Activated naive CD4-positive, alpha-beta T cell (primary cell): ENCODE results near the gene CEP152.

Source experiments
- DNase-seq, 4 experiments: peaks; one replicate each; lab custom pipeline; 2025; lab: John Stamatoyannopoulos, UW

The CEP152 gene

DNA sequence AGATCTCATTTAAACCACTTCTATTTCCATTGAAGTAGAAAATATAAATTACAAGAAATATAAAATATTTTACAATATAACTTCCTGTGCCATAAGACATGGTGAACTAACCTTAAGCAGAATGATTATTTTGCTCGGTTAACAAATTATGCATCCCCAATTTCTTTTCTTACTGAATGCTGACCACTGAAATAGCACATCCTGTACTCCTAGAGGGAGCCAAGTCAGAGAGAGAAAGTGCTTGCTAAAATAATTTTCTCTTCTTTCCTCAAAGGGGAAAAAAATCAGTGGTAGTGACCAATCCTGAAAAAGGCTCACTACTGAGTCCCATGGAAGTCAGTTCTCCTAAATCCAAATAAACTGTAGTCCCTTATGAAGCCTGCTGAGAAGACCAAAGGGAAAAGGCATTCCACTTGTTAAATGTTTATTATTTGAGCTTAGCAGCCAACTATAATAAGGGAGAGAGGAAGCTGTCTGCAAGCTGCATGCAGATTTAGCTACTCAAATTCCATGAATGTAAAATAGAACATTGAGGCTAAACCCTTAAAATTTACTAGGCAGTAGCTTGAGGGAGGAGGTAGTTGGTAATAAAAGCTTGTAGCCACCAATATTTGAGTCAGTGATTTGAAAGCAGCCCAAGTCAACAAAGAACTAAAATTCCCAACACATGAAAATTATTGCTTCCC, 33.1 kb downstream of the CEP152 start:
- DNase-seq = no peak

DNA sequence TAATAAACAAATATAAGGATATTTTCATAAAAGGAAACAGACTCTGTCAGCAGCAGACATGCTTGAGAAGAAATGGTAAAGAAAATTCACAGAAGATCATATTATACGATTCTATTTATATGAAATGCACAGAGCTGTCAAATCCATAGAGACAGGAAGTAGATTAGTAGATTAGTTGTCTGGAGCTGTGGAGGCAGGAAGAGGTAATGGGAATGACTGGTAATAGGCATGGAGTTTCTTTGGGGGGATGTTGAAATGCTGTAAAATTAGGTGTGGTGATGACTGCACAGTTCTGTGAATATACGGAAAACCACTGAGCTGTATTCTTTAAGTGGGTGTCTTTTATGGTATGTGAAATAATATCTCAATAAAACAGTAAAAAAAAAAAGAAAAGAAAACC, 35.3 kb downstream of the CEP152 start:
- no peak for DNase-seq

DNA sequence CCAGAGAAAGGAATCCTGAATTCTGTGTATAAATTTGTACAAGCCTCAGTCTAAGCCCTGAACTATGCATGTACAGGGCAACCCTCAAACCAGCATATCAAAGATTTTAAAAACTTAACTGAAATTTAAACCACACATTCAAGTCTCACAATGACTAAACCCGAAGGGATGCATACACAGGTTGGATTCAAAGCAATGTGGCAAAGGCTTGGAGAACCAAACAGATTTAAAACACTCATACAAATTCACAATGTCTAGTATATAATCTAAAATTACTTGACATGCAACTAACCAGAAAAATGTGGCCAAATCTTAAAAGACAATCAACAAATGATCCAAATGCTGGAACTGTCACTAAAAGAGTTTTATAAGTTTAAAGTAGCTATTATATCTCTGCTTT, 36.4 kb downstream of the CEP152 start:
- DNase-seq = no peak

DNA sequence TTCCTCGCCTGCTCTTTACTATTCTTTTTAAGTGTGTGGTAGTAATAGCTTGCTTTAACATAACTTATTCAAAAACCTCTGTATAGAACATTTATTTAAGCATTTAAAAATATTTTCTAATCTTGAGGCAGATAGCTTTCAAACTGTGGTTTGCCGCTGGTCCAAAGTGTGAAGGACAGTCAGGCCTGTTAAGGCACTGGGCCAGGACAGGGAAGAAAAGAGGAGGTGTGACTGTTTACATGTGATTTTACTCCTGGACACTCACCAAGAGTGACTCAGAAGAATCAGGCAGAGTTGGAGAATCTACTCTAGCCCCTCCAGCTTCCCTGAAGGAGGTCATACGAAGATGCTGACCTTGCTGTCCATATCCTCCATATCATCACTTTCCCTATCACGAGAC, 44.7 kb downstream of the CEP152 start:
- DNase-seq = no peak

DNA sequence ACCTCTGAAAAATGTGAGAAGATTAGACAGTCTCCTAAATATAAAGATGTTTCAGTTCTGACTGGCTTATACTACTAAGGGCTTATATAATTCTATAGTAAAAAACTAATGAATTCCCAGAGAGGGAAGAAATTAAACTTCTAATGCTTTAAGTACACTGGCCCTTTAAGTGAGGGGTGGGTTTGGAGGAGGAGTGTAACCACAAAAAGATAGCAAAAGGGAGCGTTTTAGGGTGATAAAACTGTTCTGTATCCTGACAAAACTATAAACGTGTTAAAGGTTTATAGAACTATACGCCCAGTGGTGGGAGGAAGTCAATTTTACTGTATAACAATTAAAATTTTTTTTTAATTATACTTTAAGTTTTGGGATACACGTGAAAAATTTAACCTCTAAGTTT, 45.8 kb downstream of the CEP152 start:
- no peak for DNase-seq

DNA sequence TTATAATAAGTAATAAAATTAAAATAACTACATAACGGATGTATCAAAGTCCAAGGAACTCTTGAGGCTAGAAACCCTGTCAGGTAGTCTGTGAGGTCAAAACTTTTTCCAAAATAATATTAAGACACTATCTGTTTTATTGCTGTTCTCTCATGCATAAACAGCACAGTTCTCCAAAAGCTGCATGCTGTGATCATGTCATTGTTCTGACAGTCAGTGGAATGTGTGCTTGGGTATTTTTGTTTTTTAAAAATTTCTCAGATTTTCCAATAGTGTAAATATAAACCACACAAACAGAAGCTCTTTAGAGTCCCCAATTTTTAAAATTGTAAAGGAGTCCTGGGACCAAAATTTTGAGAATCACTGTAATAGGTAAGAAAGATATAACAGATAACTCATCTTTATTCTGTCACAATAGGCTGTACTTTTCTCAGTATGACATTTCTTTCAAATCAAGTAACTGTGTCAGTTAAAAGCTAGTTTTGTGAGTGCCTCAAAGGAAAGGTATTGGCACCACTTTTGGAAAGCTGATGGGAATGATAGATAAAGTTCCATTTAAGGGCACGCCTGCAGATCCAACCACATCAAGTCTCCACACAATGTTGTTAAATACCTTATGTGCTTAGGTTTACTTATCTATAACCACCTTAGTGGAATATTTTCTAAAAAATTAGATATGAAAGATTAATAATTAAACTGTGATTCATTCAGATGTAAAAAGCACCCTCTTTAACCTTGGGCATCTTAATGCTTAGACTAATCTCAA, 49.3 kb downstream of the CEP152 start:
- no peak for DNase-seq

DNA sequence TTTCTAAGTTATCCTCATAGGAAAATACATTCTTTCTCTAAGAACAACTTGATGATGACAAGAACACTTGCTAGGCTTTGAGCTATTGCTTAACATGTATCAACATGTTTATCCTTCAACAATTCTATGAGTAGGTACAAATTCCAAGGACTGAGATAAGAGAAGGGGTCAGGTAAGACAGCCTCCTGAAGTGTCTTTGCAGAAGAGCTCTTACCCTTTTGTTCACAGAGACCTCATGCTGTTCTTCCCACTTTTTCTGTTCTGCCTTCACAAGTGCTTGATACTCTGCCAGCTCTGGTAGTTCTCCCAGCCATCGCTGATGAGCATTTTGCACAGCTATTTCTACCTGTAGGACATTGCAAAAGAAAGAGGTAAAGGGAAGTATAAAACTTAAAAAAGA, 50.9 kb downstream of the CEP152 start:
- no peak for DNase-seq

DNA sequence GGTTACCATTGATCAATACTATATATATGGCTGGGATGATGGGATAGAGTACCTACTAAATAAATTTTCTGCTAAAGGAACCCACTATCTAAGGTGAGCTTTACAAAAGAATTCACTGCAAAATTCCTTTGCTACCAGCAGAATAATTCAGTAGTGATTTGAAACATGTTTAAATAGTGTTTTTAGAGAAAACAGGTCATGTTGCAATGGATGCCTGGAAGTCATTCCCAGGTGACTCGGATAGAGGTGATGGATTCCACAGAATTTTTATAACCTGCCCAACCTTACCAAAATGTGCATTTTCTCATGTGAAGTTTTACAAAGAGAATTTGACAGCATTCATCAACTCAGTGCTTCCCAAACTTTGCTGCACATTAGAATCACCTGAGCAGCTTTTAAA, 53.2 kb downstream of the CEP152 start:
- DNase-seq = no peak

DNA sequence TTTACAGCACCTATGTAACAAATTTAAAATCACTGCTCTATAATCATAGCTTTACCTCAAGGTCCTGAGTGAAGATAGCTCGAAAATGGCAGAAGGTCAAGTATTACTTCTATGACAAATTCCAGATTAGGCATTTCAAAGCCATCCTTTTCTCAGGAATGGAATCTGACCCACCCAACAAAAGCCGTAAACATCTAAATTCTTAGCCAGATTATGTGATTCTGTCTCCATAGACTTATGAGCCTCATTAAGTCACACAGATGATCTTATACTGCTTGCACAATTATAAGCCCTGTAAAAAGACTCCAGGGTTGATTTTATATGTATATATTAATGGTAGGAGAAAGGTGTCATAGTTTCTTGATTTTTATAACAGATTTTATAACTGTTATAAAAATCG, 56.9 kb downstream of the CEP152 start:
- DNase-seq = no peak

DNA sequence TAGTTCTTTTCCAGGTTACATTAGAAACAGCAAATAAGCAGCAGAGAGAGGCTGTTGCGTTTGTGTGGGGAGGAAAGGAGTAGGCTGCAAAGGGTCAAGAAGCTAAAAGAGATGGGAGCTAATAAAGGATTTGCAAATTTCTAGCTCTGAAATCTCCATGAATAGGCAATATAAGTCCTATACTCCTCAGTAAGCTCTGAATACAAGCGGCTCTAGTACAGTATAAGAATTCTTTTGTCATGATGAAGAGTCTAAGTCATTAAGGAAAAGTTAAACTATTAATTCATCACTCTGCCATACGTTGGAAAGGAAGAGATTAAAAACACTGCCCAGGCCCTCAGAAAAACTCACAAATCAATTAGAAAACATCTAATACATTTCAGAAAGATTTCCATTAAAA, 59.3 kb downstream of the CEP152 start:
- DNase-seq = no peak

DNA sequence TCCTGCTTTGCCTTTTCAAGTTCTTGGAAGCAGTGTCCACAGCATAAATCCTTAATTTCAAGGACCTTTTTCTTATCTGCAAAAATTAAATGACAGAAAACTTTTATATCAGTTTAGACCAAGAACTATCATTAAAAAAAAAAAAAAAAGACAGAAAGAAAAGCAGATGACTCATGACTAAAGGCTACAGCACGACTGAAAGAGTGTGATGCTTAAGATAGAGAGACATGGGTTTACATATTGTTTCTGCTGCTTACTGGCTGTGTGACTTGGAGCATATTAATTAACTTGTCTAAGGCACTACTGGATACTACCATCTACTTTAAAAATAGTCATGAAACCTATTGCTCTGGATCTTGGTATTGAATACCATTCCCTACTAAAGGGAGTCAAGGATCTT, 62.3 kb downstream of the CEP152 start:
- no peak for DNase-seq

DNA sequence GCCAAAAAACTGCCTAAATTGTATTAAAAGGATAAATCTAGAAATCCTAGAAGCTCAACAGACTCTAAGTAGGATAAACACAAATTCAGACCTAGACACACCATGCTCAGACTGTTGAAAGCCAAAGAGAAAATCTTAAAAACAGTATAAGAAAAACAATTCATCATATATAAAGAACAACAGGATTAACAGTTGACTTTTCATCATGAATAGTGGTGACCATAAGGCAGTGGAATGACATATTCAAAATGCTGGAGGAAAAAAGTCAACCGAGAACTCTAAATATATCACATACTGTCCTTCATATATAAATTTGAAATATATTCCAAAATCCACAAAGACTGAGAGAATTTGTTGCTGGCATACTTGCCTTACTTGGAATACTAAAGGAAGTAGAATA, 77.3 kb downstream of the CEP152 start:
- DNase-seq = no peak

DNA sequence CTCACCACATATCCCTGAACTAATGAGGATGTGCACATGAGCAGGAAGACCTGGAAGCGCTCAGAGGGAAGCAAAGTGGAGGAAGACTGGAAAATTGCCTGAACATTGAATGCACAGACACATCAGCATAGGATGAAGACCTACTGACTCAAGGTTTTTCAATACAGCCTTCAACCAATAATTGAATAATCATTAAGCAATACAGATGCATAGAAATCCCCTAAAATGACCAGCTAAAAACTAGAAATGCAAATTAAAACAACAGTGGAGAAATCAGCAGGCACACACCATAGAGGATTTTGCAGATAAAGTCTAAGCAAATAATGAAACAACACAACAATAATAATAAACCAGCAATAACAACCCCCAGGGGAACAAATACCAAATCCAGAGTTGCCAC, 80.4 kb downstream of the CEP152 start:
- DNase-seq = no peak

DNA sequence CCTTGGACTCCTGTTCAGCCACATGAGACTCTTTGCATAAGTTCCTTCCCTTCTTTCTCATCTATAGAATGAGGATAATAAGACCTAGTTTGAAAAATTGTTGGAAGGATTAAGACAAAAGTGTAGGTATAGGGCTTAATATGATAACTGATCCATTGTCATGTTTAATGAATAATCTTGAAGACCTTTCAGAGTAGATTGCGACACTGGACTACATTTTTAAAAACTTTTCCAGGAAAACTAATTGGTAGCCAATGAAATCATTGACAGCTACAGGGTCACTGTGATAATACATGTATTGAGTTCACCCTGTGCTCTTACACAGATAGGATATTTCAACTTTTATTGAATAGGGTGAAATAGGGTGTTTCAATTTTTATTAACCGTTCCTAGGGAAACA, 86.9 kb downstream of the CEP152 start:
- DNase-seq = no peak

DNA sequence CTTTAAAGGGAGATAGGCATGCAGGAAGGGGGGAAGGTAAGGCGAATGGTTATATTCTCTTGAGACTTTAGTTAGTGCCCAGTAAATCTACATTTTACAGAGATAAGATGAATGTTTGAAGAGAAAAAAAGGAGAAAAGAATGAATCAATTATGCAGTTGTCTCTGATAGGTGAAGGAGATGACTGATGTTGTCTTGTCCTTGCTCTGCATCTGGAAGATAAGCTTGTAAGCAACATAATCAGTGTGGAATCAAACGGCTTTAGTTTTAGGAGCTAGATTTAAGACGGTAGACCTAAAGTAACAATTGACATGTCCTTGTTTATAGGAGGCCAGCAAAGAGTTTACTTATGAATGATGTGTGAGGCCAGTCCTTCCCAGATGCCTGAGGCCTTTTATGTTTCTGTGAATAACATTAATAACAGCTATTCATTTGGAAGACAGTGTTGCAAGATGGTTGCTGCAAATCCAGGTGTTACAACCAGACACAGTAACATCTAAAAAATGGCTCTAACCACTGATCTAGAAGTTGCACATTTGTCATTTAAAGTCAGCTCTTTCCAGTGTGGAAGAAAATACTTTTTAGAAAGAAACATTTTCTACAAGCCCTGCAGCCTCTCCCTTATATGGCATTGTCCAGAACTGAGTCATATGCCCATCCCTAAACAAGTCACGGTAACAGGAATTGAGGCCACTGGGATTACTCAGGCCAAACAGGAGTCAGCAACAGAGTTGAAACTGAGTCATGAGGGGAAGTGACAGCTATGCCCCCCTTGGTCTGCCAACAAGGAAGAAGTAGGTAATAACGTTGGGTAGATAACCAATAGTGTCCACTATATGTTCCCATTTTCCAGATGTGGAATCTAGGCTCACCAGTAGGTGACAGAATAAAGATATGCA, 87.9 kb downstream of the CEP152 start:
- DNase-seq = no peak

DNA sequence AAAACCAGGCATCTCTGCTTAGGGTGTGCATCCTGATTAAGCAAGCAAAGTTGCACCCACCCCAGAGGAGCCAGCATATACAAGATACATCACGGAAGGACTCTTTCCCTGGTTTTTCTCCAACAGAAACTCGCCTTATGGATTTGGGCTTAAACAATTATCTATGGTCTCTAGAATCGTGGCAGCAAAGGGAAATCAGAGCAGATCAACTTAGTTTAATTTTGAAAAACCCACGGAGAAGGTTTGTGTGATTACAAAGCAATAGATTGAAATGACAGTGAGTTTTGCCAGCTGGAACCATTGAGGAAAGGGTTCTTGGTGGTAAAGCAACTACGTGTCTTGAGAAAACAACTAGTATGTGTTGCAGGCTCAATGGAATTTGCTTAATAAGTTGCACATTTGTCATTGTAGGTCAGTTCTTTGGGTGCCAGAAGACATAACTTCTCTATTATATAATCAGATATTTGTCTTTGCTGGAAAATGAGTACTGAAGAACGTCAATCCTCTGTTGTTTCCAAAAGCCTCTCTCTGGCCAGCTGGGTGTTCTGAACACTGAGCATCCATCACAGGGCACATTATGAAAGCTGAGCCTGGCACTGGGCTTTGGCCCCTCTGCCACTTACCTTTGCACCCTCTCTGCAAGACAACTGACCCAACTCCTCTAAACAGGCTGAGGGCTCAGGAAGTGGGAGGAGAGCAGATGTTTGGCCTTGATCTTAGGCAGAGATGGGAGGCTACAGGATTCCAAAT, 89.6 kb downstream of the CEP152 start:
- no peak for DNase-seq

DNA sequence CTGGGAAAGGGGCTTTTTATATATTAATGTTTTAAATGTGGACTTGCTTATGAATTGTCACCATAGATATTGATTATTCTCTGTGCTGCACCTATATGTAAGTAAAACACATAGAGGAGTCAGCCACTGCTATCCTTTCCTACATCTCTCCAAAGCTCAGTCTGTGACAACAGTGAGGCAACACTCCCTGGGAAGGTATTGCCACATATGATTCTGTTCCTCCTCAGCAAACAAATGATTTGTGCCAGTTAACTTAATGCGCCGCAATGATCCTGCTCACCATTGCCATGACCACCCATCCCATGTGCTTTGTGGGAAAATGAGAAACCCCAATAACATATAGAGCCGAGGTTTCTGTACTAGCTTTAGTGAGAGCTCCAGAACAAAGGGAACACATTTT, 90.2 kb downstream of the CEP152 start:
- no peak for DNase-seq

DNA sequence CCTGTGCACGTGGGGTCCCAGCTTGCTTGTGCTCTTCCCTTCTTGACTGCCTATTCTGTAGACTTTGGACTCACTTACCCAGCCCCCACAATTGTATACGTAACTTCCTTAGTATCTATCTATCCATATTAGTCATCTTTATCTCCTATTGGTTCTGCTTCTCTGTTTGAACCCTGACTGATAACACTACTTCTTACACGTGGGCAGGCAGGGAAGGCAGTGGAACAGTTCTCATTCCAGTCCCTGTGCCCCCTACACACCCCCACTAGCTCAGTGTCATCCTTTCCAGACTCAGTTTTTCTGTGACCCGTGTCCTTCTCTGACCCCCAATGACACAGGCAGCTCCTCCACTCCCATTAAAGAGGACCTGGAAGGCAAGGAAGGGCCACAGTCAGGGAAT, 91.2 kb downstream of the CEP152 start:
- DNase-seq = no peak

DNA sequence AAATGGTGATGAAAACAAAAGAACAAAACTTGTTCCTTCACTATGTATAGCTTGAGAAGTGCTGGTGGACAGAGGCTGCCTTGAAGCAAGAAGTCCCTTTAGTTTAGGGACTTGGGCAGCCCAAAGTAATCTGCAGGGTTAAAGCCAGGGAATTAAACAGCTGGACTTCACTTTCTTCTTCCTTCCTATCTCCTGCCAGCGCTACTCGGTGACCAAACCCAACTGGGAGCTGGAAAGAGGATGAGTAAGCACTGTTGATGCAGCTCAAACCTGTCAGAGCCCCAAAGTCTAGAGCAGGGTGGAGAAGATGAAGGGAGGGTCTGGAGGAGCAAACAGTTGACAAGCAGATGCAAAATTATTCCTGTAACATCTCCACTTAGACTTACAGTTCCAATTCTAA, 92.2 kb downstream of the CEP152 start:
- DNase-seq = no peak

DNA sequence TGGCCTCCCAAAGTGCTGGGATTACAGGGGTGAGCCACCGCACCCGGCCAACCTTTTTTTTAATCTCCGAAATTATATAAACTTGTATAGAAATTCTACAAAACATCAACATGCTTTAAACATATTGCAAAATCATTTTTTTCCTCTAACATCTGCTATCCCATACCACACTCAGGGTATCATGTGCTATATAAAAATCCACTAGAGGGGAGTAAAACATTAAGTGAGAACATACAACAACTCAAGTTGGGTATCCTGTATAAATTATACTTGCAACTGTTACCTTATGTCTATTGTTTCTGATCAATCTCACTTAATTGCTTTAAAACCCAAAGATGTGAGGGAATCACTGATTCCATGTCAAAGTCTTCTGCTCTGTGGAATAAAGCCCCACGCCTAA, 93.4 kb downstream of the CEP152 start:
- DNase-seq = no peak

DNA sequence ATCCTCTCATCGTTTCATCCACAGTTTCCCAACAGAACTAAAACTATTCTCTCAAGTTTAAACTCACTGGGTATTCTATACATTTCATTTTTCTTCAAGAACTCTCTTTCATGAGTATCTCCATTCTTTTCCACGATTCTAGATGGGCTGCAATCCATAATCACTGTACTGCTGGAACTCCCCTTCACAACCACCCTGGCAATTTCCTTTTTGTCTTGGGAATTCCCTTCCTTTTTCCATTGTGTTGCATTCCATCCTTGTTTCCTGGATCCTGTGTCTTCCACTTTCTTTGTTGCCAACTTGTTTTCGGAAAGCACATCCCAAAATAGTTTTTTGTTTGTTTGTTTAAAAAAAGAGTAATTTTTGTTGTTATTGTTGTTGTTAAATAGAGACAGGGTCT, 98.3 kb downstream of the CEP152 start:
- DNase-seq = no peak

DNA sequence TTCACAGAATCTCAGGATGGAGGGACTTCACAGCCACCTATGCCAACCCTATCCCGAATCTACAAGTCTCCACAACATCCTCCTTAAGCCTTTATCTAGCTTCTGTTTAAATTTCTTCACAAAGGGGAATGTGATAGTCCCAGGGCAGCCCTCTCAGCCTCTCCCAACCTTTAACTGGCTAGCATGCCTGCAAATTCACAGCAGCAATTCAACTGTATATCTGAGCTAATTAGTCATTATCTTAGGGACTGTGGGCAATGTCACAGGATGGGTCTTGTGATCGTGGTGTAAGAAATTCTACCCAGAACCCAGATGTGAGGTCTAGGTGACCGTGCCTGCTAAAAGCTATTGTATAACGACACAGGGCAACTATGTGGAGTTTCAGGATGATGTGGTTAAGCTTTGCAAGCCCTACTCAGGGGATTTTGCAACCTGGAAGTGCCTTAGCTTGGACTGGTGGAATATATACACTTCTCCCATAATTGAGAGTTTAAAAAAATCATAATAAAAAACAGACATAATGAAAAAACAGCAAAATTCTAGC, 99.8 kb downstream of the CEP152 start:
- DNase-seq = no peak
